Eye (tissue), 1 donor: ENCODE data around the gene ZFHX3.

Experiments
- DNase-seq: peaks from one replicate; pipeline ENCODE4 v3.0.0-alpha.2; 2015

Gene ZFHX3

DNA sequence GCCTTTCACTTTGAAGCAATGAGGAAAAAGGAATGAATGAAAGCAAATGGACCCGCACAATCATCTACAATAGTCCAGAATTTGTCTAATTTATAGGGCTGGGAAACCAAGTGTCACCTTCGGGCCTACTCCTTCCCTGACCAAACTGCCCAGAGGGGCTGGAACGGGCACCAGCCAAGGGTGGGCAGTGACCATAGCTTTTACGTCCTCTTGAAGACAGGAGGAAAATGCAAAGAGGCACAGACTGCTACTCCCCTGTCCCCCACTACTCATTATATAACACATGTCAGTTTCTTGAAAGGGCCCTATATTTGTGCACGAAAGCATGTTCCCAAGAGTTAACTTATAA lies 122.3 kb downstream of the ZFHX3 start:
- DNase-seq = no peak

DNA sequence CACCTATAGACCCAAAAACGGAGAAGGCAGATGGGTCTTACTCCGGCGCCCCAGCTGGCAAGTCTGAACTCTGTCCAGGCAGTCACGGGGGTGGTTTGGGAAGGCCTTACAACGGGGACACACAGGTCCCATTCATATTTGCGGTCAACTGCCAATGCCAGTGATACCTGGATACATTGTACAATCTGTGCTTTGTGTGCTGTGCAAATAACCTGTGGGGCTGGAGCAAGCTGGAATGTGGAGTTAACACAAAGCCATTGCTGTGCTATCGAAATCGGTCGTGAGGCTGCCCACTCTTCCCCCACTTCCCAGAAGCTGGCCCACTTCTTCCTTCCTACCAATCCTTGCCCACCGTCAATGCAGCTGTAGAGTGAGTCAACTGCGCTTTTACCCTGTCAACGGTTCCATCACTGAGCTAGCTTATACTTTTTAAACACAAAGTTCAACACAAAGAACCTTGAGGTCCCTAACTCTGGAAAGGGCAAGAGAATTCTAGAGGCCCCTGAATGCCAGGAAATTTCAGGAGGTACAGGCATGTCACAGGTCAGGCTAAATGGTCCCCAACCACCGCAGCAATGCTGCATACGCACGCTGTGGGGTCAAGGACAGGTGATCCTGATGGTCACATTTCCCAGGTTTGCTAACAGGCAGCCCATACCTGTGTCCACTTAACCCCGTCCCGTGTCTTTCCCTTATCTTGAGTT lies 122.8 kb downstream of the ZFHX3 start:
- no peak for DNase-seq

DNA sequence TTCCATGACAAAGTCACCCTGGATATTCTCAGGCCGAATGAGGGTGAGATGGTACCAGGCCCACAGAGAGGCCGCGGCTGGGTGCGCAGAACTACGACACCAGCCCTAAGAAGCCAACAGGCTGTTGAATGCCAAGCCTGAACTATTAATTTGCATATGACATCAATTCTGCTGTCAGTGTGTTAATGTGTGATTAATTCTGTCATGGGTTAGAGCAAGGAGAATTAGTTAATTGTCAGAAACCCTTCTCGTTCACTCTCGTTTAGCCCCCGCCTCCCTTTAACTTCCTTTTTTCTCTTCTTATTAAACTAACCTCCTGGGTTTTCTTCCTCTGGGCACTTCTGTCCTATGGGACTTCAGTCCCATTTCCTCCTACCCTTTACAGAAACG lies 123.4 kb downstream of the ZFHX3 start:
- no peak for DNase-seq

DNA sequence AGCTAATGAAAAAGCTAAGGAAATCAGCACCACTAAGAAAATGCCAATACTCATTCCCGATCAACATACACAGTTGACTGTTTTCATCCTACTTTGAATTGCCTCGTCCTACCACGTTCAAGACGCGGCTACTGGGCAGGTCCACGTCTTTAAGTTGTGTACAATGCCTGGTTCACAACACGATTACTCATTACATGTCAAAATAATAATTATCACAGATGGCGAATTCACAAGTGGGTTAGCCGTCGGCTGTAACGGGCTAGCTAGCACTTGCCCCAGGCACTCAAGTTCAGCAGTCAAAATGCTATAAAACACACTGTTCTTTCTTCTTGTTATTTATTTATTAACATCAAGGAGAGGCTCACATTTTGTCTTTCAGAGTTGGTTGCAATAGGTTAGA lies 124.2 kb downstream of the ZFHX3 start:
- DNase-seq = no peak

DNA sequence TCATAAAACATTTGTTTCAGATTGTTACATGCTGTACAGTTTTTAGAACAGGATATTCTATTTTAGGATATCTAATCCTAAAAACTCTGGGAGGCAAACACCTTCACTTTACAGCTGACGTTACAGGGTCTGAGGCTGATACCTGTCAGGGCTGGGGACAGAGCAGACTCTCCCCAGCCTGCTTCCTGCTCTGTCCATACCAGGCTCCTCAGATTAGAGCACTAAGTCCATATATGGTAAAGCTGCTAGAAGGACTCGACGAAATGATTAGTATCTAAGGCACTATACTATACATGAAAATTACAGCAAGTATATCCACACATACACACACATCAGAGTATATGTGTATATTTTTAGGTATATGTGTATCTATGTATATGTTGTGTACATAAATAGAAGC lies 125.2 kb downstream of the ZFHX3 start:
- no peak for DNase-seq

DNA sequence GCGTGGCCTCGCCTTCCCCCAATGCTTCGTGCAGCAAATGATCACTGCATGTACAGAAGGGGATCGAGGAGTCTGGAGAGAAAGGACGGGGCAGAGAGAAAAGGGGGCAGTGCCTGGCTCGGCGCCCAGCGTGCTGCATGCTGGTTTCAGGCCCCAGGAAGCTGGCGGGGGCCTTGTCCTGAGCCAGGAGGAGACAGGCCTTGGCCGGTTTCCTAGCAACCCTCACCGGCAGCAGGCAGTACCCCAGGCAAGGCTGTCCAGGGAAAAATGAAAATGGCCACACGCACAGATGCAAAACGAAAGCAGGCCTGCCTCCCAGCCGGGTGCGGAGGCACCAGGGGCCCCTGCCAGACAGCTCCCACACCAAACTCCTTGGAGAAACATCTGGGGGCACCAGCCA lies 126.3 kb downstream of the ZFHX3 start:
- peak; percentile 77 for DNase-seq

DNA sequence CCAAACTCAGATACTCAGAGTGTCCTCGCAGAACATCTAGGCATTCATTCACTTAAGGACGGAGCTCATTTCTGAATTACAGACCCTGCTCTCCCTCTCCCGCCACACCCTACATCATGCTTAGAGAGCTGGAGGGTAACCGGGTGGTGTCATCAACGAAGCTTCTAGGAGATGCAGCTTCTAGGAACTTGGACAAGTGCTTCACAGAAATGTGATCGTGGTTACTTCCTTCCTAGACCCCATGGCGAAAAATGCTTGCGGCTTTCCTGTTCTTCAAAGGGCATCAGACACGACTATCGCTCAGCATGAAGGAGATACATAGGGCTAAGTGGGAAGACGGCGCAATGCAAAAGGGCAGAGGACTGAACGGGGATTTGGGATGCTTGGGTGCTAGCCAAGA lies 126.8 kb downstream of the ZFHX3 start:
- DNase-seq = no peak

DNA sequence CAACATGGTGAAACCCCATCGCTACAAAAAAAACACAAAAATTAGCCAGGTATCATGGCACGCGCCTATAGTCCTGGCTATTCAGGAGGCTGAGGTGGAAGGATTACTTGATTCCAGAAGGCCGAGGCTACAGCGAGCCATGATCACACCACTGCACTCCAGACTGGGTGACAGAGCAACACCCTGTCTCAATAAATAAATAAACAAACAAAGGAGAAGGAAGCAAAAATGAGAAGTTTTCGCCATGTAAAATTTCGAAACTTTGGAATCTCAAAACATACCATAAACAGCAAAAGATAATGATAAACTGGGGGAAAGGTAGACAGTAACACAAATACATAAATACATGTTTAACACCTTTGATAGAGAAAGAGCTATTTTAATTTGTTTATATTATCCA lies 130.9 kb downstream of the ZFHX3 start:
- no peak for DNase-seq

DNA sequence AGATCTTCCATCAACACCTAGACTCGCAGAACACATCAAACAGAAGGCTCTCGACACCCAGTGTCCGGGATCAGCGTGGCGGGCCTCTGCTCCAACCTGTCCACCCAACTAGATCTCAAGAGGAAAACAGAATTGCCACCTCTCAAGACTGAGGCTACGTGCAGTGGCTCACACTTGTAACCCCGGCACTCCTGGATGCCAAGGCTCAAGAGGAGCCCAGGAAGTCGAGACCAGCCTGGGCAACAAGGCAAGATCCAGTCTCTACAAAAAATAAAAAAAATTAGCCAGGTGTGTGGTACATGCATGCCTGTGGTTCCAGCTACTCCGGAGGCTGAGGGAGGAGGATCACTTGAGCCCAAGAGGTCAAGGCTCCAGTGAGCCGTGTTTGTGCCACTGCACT lies 132.6 kb downstream of the ZFHX3 start:
- no peak for DNase-seq

DNA sequence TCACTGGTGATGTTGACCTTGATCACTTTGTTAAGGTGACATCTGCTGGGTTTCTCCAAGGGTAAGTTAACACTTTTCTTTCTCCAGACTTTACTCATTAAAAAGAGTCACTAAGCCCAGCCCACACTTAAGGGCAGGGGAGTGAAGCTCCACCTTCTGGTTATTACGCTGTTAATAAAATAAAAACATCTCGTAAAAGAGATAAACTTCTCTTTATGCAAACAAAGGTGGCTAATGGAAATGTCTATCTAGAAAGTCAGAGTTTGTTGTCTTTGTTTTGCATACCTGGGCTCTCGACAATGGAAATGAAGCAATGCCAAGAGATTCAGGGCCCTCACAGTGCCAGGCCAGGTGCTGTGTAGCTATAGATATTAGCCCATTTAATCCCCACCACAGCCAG lies 134.4 kb downstream of the ZFHX3 start:
- DNase-seq = no peak

DNA sequence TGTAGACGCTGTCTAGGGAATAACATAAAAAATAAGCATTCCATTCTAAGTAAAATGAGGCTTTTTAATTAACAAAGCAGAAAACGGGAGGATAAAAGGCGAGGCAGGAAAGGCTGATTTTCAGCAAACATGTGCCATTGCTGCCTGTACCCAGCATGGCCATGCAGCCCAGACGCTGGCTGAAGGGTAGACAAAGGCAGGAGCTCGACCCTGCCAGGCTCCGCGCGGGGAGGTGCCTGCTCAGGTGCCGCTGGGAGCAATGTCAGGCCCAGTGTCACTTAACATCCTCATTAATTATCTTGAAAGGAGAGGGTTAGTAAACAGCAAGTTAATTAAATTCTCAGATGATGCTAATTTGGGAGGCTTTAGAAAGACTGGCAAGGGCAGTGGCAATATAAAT lies 136.0 kb downstream of the ZFHX3 start:
- no peak for DNase-seq

DNA sequence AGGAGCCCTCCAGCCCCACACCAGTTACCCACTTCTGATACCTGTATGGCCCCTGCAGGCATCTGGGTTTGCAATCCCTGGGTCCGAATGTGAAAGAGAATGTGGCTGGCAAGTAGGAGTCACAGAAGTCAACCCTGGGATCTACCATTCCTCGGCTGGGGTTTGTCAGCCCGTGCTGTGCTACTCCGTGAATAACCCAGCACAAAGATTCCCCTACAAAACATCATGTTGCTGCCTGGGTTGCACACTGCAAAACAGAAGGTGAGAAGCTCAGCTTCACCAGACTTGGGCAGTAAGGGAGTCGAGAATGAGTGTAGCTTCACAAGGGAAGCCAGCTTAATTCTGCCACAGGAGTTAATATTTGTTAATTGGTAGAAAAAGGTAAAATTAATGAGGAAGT lies 137.1 kb downstream of the ZFHX3 start:
- DNase-seq = no peak

DNA sequence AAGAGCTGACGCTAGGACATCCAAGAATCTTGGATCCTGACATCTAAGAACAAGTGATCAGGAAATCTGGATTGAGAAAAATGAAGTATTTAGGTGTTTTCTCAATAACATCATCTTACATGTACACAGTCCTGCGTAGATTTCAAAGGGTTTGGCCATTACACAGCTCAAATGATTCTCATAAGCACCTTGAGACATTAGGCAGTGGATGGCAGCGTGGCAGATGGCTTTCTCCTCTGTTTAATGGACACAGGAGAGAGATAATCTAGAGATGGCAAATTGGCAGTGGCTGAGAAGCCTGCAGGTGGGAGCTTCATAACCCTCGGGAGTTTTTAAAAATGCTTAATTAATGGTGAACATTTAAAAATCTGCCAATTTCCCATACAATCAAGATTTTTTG lies 137.5 kb downstream of the ZFHX3 start:
- no peak for DNase-seq

DNA sequence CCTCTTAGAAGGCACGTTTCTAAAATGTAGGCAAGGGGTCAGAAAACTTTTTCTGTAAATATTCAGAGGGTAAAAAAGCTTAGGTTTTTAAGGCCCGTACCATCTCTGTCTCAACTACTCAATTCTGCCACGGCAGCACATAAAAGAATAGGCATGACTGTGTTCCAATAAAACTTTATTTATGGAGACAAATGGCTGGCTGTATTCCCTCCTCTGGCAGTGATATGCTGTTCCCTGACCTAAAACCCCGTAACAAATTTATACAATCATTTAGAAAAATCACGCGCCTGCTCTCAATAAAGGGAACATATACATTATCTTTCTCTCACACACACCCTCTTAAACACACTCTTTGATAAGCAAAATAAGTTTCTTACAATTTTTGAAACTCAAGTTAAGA lies 138.7 kb downstream of the ZFHX3 start:
- no peak for DNase-seq

DNA sequence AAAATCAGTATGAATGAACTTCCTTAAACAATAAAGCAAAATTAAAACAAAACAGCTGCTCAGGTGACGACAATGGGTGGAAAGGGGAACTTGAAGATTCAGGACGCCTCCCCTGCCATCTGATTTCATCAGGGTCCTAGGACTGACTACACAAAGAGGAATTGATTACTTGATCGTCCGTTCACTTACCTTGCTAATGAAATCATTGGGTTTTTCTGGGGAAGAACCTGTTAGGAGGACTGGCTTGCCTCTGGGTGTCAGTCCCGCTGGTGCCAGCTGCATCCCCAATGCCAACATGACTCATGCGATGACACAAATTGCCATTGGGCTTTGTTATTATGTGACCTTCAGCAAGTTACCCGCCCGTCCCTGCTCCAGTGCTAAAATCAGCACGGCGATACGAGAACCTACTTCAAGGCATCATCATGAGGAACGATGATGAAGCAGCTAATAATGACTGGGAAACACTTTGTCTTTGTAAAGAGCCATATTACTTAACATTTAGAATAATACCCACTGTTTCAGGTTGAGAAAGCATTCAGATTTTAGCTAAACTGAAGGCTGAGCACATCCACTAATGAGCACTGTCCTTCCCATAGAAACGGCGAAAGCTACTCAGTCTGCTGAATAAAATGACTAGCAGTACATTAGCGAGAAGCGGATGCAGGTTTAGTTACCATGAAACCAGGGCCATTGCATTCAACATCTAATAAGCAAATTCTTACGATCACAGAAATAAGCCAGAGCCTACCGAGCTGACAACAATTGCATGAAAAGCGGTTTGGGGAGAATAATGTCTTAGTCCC lies 139.4 kb downstream of the ZFHX3 start:
- DNase-seq = no peak

DNA sequence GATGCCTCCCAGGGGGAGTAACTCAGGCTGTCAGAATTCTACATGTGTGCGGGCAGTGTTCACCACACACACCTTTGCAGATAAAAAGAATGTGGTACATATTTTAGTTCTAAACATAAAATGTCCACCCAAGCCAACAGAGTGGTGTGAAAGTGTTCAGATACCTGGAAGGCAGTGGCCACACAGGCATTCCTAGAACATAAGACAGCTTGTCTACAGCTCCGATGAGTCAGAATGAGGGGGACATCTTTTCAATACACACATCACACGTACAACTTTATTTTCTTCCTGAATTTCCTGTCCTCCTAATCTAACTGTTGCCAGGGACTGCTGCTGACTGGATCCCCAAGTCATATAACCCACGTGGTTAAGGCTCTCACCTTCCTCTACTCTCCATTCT lies 142.3 kb downstream of the ZFHX3 start:
- DNase-seq = no peak

DNA sequence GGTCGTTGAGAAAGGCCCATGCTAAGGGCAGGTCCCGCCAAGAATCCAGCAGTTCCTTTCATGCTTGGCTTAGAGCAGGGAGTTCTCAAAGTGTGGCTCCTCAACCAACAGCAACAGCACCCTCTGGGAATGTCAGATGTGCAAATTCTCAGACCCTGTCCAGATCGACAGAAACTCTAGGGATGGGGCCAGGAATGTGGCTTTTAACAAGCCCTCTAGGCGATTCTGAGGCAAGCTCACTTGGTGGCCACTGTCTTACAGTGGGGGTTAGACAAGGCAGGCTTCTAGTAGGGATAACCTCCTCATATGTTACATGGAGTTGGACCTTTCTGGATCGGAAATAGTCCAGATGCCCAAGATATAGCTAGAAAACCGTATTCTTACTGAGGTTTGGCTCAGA lies 144.8 kb downstream of the ZFHX3 start:
- no peak for DNase-seq

DNA sequence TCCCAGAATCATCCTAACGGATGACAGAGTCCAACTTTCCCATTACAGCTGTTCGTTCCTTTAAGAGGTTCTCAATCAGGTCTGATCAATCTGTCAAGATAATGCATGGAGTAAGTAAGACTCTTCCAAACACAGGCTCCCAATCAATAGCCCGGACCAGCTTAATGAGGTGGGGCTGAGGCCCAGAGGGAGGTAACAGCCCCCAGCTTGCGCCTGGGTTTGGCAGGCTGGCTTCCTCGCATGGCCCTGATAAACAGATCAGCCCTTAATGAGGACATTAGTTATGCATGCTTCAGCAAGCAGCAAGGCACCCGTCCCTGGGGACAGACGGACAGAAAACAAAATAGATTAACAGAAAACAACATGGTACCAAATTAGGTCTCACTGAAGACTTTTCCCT lies 145.7 kb downstream of the ZFHX3 start:
- DNase-seq = peak; percentile 75

DNA sequence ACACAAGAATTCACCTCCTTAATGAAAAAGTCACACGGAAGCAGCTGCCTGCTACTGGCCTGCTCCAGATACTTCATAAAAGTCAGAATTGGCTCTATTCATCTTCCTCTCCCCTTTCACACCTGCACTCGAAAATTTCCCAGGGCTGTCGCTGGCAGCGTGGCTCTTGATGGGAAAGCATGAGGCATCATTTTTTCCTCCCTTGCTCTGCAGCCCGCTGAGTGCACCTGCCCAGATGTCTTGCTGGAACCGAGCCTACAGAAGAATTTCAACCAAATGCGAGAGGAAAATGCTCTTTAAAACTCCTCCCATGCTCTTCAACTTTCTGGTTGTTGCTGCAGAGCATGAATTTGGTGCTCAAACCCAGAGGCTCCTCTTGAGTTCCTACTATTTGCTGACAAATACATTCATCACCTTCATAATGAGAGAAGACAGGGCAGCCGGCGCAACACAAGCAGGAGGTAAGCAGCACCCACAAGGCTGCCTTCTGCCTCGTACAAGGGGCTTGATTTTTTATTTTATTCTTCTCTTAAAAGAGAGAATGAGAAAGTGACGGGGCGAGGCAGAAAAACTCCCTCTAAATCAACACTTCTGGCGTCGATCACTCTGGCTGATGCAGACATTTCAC lies 146.8 kb downstream of the ZFHX3 start:
- DNase-seq = no peak

DNA sequence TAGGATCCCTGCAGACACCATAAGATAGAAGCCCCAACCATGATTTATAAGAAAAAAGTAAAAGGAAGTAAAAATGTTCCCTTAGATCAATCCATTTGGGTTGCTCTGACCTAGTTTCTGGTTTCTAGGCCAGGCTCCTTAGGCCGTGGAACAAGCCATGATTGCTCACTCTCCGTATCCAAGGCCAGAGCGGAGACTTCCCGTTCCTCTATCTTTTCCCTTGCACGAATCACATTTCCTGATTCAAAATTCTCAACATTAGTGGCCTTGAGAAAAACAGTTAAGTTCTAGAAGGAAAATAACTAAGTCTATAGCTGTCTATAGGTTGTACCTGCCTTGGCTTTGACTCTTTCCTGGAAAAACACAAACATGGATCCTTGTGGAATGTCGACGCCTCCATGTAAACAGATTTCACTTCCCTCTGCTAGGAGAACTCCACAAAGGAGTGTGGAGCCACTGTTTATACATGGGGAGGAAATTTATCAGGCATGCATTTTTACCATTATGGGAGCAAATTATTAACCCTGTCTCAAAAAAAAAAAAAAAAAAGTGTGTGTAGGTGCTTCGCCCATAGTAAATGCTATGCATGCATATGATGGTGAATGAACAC lies 149.6 kb downstream of the ZFHX3 start:
- no peak for DNase-seq

DNA sequence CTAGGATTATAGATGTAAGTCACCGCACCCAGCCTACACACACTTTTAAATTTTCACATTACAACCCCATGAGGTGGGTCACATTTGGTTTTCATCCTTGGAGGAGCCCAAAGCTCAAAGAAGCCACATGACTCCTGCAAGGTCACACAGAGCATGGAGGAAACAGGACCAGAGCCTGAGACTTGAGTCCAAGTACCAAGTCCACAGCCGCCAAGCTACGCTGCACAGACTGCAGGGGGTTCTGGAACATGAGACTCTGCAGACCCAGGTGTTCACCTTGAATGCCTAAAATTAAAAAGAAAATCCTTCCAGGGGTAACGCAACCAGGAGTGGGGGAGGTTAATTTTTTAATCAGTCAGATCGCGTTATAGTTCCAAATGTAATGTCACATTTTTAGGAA lies 150.2 kb downstream of the ZFHX3 start:
- no peak for DNase-seq

DNA sequence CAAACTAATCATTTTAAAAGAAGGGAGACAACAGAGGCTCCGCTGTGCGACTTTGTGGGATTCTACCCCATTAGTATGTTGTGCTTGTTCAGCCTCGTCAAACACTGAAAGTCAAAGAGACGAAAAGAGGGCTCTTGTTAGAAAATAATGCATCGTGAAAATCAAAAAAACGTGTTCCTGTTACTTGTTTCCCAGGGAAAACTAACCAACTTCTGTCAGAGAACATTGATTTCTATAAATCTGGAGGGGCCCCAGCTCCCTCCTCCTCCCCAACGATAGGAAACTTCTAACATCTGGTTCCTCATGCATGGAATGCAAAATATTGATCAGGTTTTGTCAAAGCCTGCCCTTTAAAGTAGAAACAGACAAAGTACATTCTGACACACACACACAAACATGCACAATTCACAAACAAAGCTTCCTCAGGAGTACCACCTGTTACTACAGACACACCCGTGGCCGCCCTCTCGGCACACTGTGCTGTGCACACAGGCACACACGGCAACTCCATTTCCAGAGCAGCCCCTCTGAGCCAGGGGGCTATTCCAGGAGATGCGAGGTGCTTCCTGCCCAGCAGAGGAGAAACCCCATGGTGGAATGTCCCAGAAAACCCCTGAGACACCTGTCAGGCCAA lies 151.3 kb downstream of the ZFHX3 start:
- no peak for DNase-seq

DNA sequence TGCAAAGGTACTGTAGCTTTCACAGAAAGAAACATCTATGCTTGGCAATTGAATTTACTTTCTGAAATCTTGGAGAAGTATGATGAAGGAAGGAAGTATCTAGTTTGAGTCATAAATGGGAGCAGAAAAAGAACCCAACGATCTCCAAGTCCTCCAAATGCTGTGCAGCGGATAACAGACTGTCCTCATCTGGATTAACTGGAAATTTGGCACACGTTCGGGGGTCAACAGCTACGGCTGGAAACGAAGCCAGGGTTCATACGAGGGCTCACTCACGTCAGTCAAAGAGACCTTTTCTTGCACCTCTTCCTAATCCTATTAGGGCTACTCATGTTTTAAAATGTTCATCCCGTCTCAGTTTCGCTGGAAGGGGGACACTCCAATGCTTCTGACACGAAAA lies 152.0 kb downstream of the ZFHX3 start:
- no peak for DNase-seq
